Cardiac septum (tissue), 1 donor: Measurements from ENCODE around the gene INHBA. TPM values are rescaled to one million over a fixed set of nuclear protein-coding genes. Genes with fewer than 3 reads are reported as not detected.
A peak's percentile ranks its signal among the peaks of the same experiment; 100 is the strongest.

Source experiments
- DNase-seq: peaks from one replicate; pipeline ENCODE4 v3.0.0-alpha.2; 2020; ENCODE audit warnings: low spot score
- intact Hi-C: fragments of 100-400 bp; cut with DNase I; formaldehyde crosslinking; loops from one replicate; pipeline ENCODE4 v1.14.0; 2022
- long read RNA-seq: library from polyadenylated mRNA; unstranded; transcript quantifications from one replicate; pipeline ENCODE4 v2.0.0, GENCODE V29; 2021
- total RNA-seq: library from RNA; stranded (reverse); fragmentation: NEBNext Ultra II Directional; extraction: Animal tissue kit (Norgen Biotek cat#: 25700); gene quantifications from one replicate; pipeline ENCODE4 v1.2.1, GENCODE V29; 2021
- donor health status: DM: no; HTN: no; CAD: no.

Gene INHBA
- total RNA-seq = 14.1 TPM
- long read RNA-seq, full-length matches to known transcripts = 11 of 22 reads
- long read RNA-seq, partial matches to known transcripts = 1 of 22 reads
- long read RNA-seq, other reads (novel, unspliced or antisense) = 10 of 22 reads

GRCh38 chr7:41702635-41703371 lies at the start of gene INHBA:
Gene INHBA, minus strand, starts transcription at chr7:41703090. Its CDS starts 2,716 bp downstream, at chr7:41700374.
- intact Hi-C loops = no loop called here
- DNase-seq = no peak

GRCh38 chr7:41752615-41753014 lies 49.7 kb upstream of the INHBA start:
- intact Hi-C loops = no loop called here
- no peak for DNase-seq

GRCh38 chr7:41750661-41751540 lies 48.0 kb upstream of the INHBA start:
- intact Hi-C loops = no loop called here
- no peak for DNase-seq

GRCh38 chr7:41747961-41748360 lies 45.1 kb upstream of the INHBA start:
- DNase-seq = no peak
- intact Hi-C loops = no loop called here

- intact Hi-C loops = no loop called here
- no peak for DNase-seq
Observed at GRCh38 chr7:41745451-41745850, 42.6 kb upstream of the INHBA start.

GRCh38 chr7:41744161-41744560 lies 41.3 kb upstream of the INHBA start:
- intact Hi-C loops = no loop called here
- DNase-seq = no peak

GRCh38 chr7:41742401-41743020 lies 39.6 kb upstream of the INHBA start:
- intact Hi-C loops = no loop called here
- no peak for DNase-seq

- DNase-seq = no peak
- intact Hi-C loops = no loop called here
Observed at GRCh38 chr7:41738806-41739205, 35.9 kb upstream of the INHBA start.

- intact Hi-C loops = no loop called here
- no peak for DNase-seq
Observed at GRCh38 chr7:41738336-41738735, 35.4 kb upstream of the INHBA start.

- no peak for DNase-seq
- intact Hi-C loops = no loop called here
Observed at GRCh38 chr7:41735206-41735605, 32.3 kb upstream of the INHBA start.

- intact Hi-C loops = loop anchor here (5.0 kb wide), 1 partner anchor 1406 kb away; no protein-coding TSS in a partner anchor
- DNase-seq = peak; percentile 82
Observed at GRCh38 chr7:41732843-41733306, 30.0 kb upstream of the INHBA start.

- DNase-seq = no peak
- intact Hi-C loops = loop anchor here (5.0 kb wide), 1 partner anchor 1405 kb away; no protein-coding TSS in a partner anchor
Observed at GRCh38 chr7:41732436-41732785, 29.5 kb upstream of the INHBA start.

GRCh38 chr7:41731493-41732435 lies 28.9 kb upstream of the INHBA start:
- DNase-seq = no peak
- intact Hi-C loops = loop anchor here (5.0 kb wide), 1 partner anchor 1404 kb away; no protein-coding TSS in a partner anchor

GRCh38 chr7:41730668-41731067 lies 27.8 kb upstream of the INHBA start:
- no peak for DNase-seq
- intact Hi-C loops = loop anchor here (5.0 kb wide), 1 partner anchor 1403 kb away; no protein-coding TSS in a partner anchor

GRCh38 chr7:41730161-41730560 lies 27.3 kb upstream of the INHBA start:
- intact Hi-C loops = loop anchor here (5.0 kb wide), 1 partner anchor 1403 kb away; no protein-coding TSS in a partner anchor
- DNase-seq = no peak

- no peak for DNase-seq
- intact Hi-C loops = no loop called here
Observed at GRCh38 chr7:41729059-41729458, 26.2 kb upstream of the INHBA start.

- intact Hi-C loops = no loop called here
- no peak for DNase-seq
Observed at GRCh38 chr7:41725013-41725412, 22.1 kb upstream of the INHBA start.

- intact Hi-C loops = no loop called here
- no peak for DNase-seq
Observed at GRCh38 chr7:41720886-41721285, 18.0 kb upstream of the INHBA start.

GRCh38 chr7:41720046-41720445 lies 17.2 kb upstream of the INHBA start:
- intact Hi-C loops = no loop called here
- DNase-seq = no peak
